Measurements from ENCODE around the gene SLC39A6.
"Not testable (repeated sequence)": the region's sequence is repeated elsewhere in the genome, so short reads cannot be mapped to it uniquely, and the experiment has no call there.

SLC39A6 gene, protein sequence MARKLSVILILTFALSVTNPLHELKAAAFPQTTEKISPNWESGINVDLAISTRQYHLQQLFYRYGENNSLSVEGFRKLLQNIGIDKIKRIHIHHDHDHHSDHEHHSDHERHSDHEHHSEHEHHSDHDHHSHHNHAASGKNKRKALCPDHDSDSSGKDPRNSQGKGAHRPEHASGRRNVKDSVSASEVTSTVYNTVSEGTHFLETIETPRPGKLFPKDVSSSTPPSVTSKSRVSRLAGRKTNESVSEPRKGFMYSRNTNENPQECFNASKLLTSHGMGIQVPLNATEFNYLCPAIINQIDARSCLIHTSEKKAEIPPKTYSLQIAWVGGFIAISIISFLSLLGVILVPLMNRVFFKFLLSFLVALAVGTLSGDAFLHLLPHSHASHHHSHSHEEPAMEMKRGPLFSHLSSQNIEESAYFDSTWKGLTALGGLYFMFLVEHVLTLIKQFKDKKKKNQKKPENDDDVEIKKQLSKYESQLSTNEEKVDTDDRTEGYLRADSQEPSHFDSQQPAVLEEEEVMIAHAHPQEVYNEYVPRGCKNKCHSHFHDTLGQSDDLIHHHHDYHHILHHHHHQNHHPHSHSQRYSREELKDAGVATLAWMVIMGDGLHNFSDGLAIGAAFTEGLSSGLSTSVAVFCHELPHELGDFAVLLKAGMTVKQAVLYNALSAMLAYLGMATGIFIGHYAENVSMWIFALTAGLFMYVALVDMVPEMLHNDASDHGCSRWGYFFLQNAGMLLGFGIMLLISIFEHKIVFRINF

DNA sequence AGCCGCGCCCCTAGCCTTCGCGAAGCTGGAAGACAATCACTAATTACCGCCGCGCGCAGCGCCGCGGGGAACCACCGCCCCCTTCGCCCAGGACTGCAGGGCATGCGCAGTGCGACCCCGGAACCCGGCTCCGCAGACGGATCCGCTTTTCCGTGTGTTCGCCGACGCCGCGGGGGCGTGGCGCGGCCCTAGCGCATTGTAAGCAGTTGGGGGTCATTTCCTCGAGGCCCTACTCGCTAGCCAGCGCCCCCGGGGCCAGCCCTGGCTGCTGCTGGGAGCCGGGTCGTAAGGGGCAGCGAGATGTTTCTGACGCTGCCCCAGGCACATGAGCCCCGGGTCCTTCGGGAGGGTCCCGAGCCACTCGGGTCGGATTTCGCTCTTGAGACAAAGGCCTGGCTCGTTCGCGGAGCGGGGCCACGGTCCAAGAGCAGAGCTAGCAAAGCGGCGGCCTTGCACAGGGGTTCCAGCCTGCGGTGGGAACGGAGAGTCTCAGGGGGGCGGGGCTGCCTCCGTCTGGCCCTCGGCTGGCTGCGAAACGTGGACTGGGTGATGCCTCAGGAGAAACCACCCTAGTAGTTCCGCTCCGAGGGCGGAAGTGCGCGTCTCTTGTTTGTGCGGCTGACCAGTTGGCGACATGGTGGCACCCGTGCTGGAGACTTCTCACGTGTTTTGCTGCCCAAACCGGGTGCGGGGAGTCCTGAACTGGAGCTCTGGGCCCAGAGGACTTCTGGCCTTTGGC, at the start of gene SLC39A6, which contains the start of gene ELP2:
SLC39A6 (minus strand) TSS at position 41 of the 739 bp plus-strand sequence. CDS start 2,333 bp downstream, outside the sequence.
ELP2 (plus strand) TSS at position 600 of the 739 bp plus-strand sequence; CDS start at position 635, 35 bp downstream.
- Histone ChIP-seq H3K36me3 (ENCODE audit: insufficient read depth, low read length) (peaks cover 24% of the 10 kb centered on the region), H3K4me3 (peak within 1 kb of the TSS; percentile 98), H3K27ac (peak within 1 kb of the TSS; percentile 98), H3K9ac (ENCODE audit: insufficient read length) (peak within 1 kb of the TSS; percentile 99), H3K9me3 (ENCODE audit: low read depth, low read length) (no peaks in the 10 kb centered on the region)
- DNase-seq (ENCODE audit: low read depth, low spot score): peak; percentile 57
- no peak for TF ChIP-seq FOXP2 (optimal IDR thresholded peaks at IDR 0.05; ENCODE audit: control extremely low read depth, extremely low read length, insufficient read depth)
- TF ChIP-seq POLR2AphosphoS5 (IDR thresholded peaks at IDR 0.05; ENCODE audit: borderline replicate concordance, low read depth, low read length): peak; percentile 94

DNA sequence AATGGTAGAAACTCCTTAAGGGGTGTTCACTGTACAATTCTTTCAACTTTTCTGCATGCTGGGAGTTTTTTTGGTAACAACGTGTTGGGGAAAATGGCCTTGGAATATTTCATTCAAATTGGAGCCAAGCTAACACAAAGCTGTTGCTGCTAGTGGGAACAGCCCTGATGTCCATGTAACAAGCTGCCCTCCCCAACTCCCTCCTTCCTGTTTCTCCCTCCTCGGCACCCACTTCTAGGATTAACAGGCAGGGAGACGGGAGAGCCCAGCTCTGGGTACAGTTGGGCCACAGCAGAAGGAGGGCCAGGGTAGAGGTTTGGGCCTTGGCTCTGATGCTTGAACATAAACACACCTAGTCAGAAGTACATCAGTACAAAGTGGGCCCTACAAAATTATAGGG, 48.8 kb upstream of the SLC39A6 start:
- no peak overlapping the region for H3K27ac ChIP-seq
- no peak overlapping the region for H3K4me3 ChIP-seq
- H3K9me3 ChIP-seq (ENCODE audit: low read depth, low read length): no peaks in the 10 kb centered on the region
- no peak overlapping the region for H3K9ac ChIP-seq (ENCODE audit: insufficient read length)
- no peak for TF ChIP-seq EZH2 (IDR thresholded peaks at IDR 0.05)
- no peak for TF ChIP-seq POLR2AphosphoS5 (IDR thresholded peaks at IDR 0.05; ENCODE audit: borderline replicate concordance, low read depth, low read length)
- no peak for TF ChIP-seq FOXP2 (optimal IDR thresholded peaks at IDR 0.05; ENCODE audit: control extremely low read depth, extremely low read length, insufficient read depth)
- peaks cover 34% of the 10 kb centered on the region for H3K36me3 ChIP-seq (ENCODE audit: insufficient read depth, low read length)
- no peak for DNase-seq (ENCODE audit: low read depth, low spot score)

DNA sequence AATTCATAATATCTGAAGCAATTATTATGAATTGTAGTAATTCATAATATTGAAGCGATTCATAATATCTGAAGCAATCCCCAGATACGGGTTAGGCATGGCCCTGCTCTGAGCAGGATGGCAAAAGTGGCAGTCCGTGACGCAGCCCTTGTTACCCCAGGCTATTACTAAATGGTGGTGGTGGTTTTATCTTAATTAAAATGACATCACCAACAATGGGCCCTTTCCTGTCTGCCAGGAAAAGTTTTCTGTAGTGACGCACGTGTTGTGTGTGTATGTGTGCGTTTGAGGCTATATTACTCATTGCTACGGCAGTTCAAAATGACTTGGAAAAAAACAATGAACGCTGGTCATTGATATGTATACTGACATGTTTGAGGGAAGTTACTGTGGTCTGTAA, 47.6 kb upstream of the SLC39A6 start:
- no peak overlapping the region for H3K27ac ChIP-seq
- no peak overlapping the region for H3K4me3 ChIP-seq
- peaks cover 39% of the 10 kb centered on the region for H3K36me3 ChIP-seq (ENCODE audit: insufficient read depth, low read length)
- H3K9ac ChIP-seq (ENCODE audit: insufficient read length): no peak overlapping the region
- no peak for DNase-seq (ENCODE audit: low read depth, low spot score)
- TF ChIP-seq EZH2 (IDR thresholded peaks at IDR 0.05) (no peak), POLR2AphosphoS5 (IDR thresholded peaks at IDR 0.05; ENCODE audit: borderline replicate concordance, low read depth, low read length) (no peak), FOXP2 (optimal IDR thresholded peaks at IDR 0.05; ENCODE audit: control extremely low read depth, extremely low read length, insufficient read depth) (no peak)
- H3K9me3 ChIP-seq (ENCODE audit: low read depth, low read length): no peaks in the 10 kb centered on the region

DNA sequence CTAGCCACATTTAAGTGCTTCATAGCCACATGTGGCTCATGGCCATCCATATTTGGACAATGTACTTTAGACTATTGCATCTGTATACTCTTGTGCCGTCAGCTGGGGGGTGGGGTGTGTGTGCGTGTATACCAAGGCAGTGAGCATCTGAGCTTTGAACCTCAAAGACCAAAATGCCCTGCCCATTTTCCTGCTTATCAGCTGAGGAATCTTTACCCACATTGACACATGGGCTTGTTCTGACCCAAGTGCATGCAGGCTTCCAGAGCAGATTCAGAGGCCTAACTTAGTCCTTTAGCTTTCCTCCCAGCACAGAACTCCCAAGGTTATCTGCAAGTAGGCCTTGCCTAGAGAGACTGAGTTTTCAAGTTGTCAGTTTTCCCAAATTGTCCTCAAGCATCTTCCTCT, 47.0 kb upstream of the SLC39A6 start:
- no peak for DNase-seq (ENCODE audit: low read depth, low spot score)
- H3K9me3 ChIP-seq (ENCODE audit: low read depth, low read length): no peaks in the 10 kb centered on the region
- H3K27ac ChIP-seq: no peak overlapping the region
- TF ChIP-seq POLR2AphosphoS5 (IDR thresholded peaks at IDR 0.05; ENCODE audit: borderline replicate concordance, low read depth, low read length) (no peak), FOXP2 (optimal IDR thresholded peaks at IDR 0.05; ENCODE audit: control extremely low read depth, extremely low read length, insufficient read depth) (no peak), EZH2 (IDR thresholded peaks at IDR 0.05) (no peak)
- H3K4me3 ChIP-seq: no peak overlapping the region
- H3K36me3 ChIP-seq (ENCODE audit: insufficient read depth, low read length): peaks cover 40% of the 10 kb centered on the region
- no peak overlapping the region for H3K9ac ChIP-seq (ENCODE audit: insufficient read length)

DNA sequence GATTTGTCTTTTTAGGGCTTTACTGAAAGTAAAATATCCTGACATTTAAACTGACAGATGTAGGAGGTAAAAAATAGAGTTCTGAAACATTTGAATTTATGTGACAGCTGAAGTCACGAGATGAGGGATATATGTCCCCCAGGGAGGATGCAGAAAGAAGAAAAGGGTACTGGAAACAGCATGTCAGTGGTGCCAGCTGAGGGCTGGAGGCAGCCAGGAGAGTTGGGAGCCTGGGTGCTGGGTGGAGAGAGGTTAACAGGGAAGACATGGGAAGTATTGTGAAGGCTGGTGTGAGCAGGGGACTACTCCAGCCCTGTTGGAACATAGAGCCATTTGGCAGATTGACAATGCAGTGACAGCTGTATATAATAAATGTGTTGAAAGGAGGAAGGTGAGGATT, 46.3 kb upstream of the SLC39A6 start:
- TF ChIP-seq EZH2 (IDR thresholded peaks at IDR 0.05) (no peak), FOXP2 (optimal IDR thresholded peaks at IDR 0.05; ENCODE audit: control extremely low read depth, extremely low read length, insufficient read depth) (no peak), POLR2AphosphoS5 (IDR thresholded peaks at IDR 0.05; ENCODE audit: borderline replicate concordance, low read depth, low read length) (no peak)
- Histone ChIP-seq H3K27ac (no peak overlapping the region), H3K36me3 (ENCODE audit: insufficient read depth, low read length) (peaks cover 47% of the 10 kb centered on the region), H3K4me3 (no peak overlapping the region), H3K9me3 (ENCODE audit: low read depth, low read length) (no peaks in the 10 kb centered on the region), H3K9ac (ENCODE audit: insufficient read length) (no peak overlapping the region)
- no peak for DNase-seq (ENCODE audit: low read depth, low spot score)

DNA sequence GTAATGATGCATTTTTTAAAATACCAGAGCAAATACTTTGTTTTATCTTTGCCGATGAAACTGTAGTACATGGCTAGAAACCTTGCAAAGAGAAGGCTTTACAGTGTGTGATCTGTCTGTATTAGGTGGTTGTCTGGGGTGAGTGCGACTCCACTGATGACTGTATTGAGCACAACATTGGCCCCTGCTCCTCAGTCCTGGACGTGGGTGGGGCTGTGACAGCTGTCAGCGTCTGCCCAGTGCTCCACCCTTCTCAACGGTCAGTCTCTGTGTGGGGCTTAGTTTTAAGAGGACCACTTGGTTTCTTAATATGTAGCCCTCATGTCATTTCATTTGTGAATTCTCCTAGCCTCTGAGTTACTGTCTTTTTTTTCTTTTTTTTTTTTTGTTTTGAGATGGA, 40.8 kb upstream of the SLC39A6 start:
- H3K36me3 ChIP-seq (ENCODE audit: insufficient read depth, low read length): peaks cover 63% of the 10 kb centered on the region
- DNase-seq (ENCODE audit: low read depth, low spot score): no peak
- H3K27ac ChIP-seq: no peak overlapping the region

DNA sequence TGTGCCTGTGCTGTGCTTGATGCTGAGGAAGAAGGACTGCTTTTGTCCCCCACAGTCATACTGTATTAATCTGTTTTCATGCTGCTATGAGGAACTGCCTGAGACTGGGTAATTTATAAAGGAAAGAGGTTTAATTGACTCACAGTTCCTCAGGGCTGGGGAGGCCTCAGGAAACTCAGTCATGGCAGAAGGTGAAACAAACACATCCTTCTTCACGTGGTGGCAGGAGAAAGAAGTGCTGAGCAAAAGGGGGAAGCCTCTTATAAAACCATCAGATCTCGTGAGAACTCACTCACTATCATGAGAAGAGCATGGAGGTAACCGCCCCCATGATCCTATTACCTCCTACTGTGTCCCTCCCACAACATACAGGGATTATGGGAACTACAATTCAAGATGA, 39.2 kb upstream of the SLC39A6 start:
- peaks cover 67% of the 10 kb centered on the region for H3K36me3 ChIP-seq (ENCODE audit: insufficient read depth, low read length)
- not testable (repeated sequence) for H3K27ac ChIP-seq; H3K4me3 ChIP-seq; H3K9ac ChIP-seq (ENCODE audit: insufficient read length); DNase-seq (ENCODE audit: low read depth, low spot score); H3K9me3 ChIP-seq (ENCODE audit: low read depth, low read length)

More for the DNA sequence above, 40.8 kb upstream of the SLC39A6 start:
- no peak overlapping the region for H3K9ac ChIP-seq (ENCODE audit: insufficient read length)
- TF ChIP-seq POLR2AphosphoS5 (IDR thresholded peaks at IDR 0.05; ENCODE audit: borderline replicate concordance, low read depth, low read length) (no peak), FOXP2 (optimal IDR thresholded peaks at IDR 0.05; ENCODE audit: control extremely low read depth, extremely low read length, insufficient read depth) (no peak), EZH2 (IDR thresholded peaks at IDR 0.05) (no peak)
- no peaks in the 10 kb centered on the region for H3K9me3 ChIP-seq (ENCODE audit: low read depth, low read length)
- no peak overlapping the region for H3K4me3 ChIP-seq

DNA sequence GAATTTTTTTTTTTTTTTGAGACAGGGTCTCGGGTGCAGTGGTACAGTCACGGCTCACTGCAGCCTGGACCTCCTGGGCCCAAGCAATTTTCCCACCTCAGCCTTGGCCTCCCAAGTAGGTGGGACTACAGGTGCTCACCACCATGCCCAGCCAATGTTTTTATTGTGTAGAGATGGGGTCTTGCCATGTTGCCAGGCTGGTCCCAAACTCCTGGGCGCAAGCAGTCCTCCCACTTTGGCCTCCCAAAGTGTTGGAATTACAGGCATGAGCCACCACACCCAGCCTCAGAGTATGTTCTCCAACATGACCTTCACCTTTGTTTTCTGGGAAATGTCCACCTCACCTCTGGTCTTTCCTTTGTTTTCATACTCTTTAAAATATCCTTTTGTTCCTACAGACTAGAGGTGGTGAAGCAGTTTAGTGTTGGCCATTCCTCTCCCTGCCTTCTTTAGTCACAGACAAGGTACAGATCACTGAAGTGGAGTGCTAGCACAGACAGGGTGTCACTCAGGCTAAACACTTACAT, 38.6 kb upstream of the SLC39A6 start:
- DNase-seq (ENCODE audit: low read depth, low spot score): no peak
- H3K36me3 ChIP-seq (ENCODE audit: insufficient read depth, low read length): peaks cover 68% of the 10 kb centered on the region
- no peak for TF ChIP-seq EZH2 (IDR thresholded peaks at IDR 0.05)
- TF ChIP-seq POLR2AphosphoS5 (IDR thresholded peaks at IDR 0.05; ENCODE audit: borderline replicate concordance, low read depth, low read length): no peak
- TF ChIP-seq FOXP2 (optimal IDR thresholded peaks at IDR 0.05; ENCODE audit: control extremely low read depth, extremely low read length, insufficient read depth): no peak

More for the DNA sequence above, 38.6 kb upstream of the SLC39A6 start:
- Histone ChIP-seq H3K9ac (ENCODE audit: insufficient read length) (no peak overlapping the region), H3K9me3 (ENCODE audit: low read depth, low read length) (no peaks in the 10 kb centered on the region), H3K27ac (no peak overlapping the region), H3K4me3 (no peak overlapping the region)

All from SK-N-MC (cell line).